Endothelial cell of umbilical vein (primary cell): ENCODE measurements around the gene COL8A1. TPM values are rescaled to one million over a fixed set of nuclear protein-coding genes. Genes with fewer than 3 reads are reported as not detected.

Experiments used
- BruUV-seq: library from RNA; stranded (reverse); fragments of 400-500 nt; replicated peaks from 2 replicates; lab custom pipeline; 2021; lab: Mats Ljungman, UMichigan
- CTCF ChIA-PET: fragments of 300-600, 350-600 bp; sonication (Branson Sonifier 250); formaldehyde crosslinking; loops from one replicate; lab custom pipeline; 2021; ENCODE audit warnings: antibody characterized with exemption, inconsistent platforms; lab: Charles Lee
- POLR2A ChIA-PET: fragments of 300-600, 350-600 bp; sonication (Branson Sonifier 250); formaldehyde crosslinking; loops from one replicate; lab custom pipeline; 2021; ENCODE audit warnings: antibody characterized with exemption, inconsistent platforms; lab: Charles Lee
- DNase-seq: peaks from one replicate; pipeline ENCODE4 v3.0.0-alpha.2; 2011; ENCODE audit warnings: low read depth, low spot score
- FAIRE-seq: peaks from 2 replicates; lab custom pipeline; 2011; peaks lifted over from hg19 to GRCh38; lab: Jason Lieb, UNC
- H2AFZ ChIP-seq: 2 replicates; pipeline ENCODE4 v1.6.0; 2012; ENCODE audit warnings: low read depth, low read length, control low read depth, inconsistent platforms
- H3K27ac ChIP-seq: 2 replicates; pipeline ENCODE4 v1.5.1; 2011; ENCODE audit warnings: low read depth, mild to moderate bottlenecking, control low read depth, low read length, moderate library complexity; ENCODE audit not compliant: insufficient read depth
- H3K27me3 ChIP-seq, 2 experiments: 2 replicates each; pipeline versions ENCODE4 v1.6.0 to v1.6.1; 2011; ENCODE audit warnings: low read length in 2 of 2, mixed read lengths in 1 of 2; ENCODE audit not compliant: control insufficient read depth in 2 of 2, insufficient read depth in 2 of 2
- H3K36me3 ChIP-seq, 2 experiments: 2 replicates in 1 of 2; 3 replicates in 1 of 2; pipeline ENCODE4 v1.5.1; 2011; ENCODE audit warnings: low read length in 2 of 2, mild to moderate bottlenecking in 1 of 2, moderate library complexity in 1 of 2; ENCODE audit not compliant: control insufficient read depth in 2 of 2, insufficient read depth in 2 of 2; ENCODE audit errors: extremely low read depth in 1 of 2
- H3K4me1 ChIP-seq: 3 replicates; pipeline ENCODE4 v1.5.1; 2011; ENCODE audit warnings: mild to moderate bottlenecking, low read length; ENCODE audit not compliant: control insufficient read depth, insufficient read depth; ENCODE audit errors: extremely low read depth
- H3K4me2 ChIP-seq: 2 replicates; pipeline ENCODE4 v1.6.1; 2011; ENCODE audit warnings: low read length, control low read depth, mixed read lengths; ENCODE audit not compliant: insufficient read depth
- H3K4me3 ChIP-seq, 3 experiments: fragments of 200-600 bp in 1 of 3; sonication (generic), shearing (Covaris generic) in 1 of 3; replicated peaks in 1 of 3; 2 replicates each; pipeline ENCODE4 v1.5.1; 2011 to 2016; ENCODE audit warnings: control low read depth in 3 of 3, low read length in 3 of 3, mild to moderate bottlenecking in 2 of 3, inconsistent platforms in 1 of 3, low read depth in 1 of 3, moderate library complexity in 1 of 3; ENCODE audit not compliant: insufficient read depth in 1 of 3
- H3K79me2 ChIP-seq: 2 replicates; pipeline ENCODE4 v1.6.0; 2012; ENCODE audit warnings: low read length, inconsistent platforms; ENCODE audit not compliant: control insufficient read depth, insufficient read depth
- H3K9ac ChIP-seq: replicated peaks from 2 replicates; pipeline ENCODE3; 2011; ENCODE audit warnings: low read length, control low read depth; ENCODE audit not compliant: insufficient read depth; ENCODE audit errors: extremely low read depth
- H3K9me1 ChIP-seq: replicated peaks from 3 replicates; pipeline ENCODE4 v1.6.0; 2011; ENCODE audit warnings: mild to moderate bottlenecking, low read length; ENCODE audit not compliant: control insufficient read depth, insufficient read depth; ENCODE audit errors: extremely low read depth
- H3K9me3 ChIP-seq: replicated peaks from 2 replicates; pipeline ENCODE4 v1.5.1; 2012; ENCODE audit warnings: low read length, inconsistent platforms; ENCODE audit not compliant: control insufficient read depth, insufficient read depth
- H4K20me1 ChIP-seq: replicated peaks from 2 replicates; pipeline ENCODE3; 2011; ENCODE audit warnings: mild to moderate bottlenecking, low read length; ENCODE audit not compliant: control insufficient read depth, insufficient read depth; ENCODE audit errors: extremely low read depth
- CTCF ChIP-seq, 2 donors: IDR thresholded peaks; 1 replicate in 1 of 2; 2 replicates in 1 of 2; pipeline ENCODE4 v1.5.1; 2011; ENCODE audit warnings: low read length in 2 of 2, mild to moderate bottlenecking in 2 of 2, moderate library complexity in 2 of 2, control low read depth in 1 of 2, inconsistent platforms in 1 of 2, low read depth in 1 of 2; ENCODE audit not compliant: insufficient read depth in 1 of 2; ENCODE audit errors: extremely low read depth in 1 of 2
- EZH2 ChIP-seq: IDR thresholded peaks from 2 replicates; pipeline ENCODE4 v1.6.1; 2012; ENCODE audit warnings: borderline replicate concordance, low read depth, mild to moderate bottlenecking, moderate library complexity, low read length, inconsistent platforms; ENCODE audit not compliant: severe bottlenecking
- FOS ChIP-seq: IDR thresholded peaks from 2 replicates; pipeline ENCODE4 v1.6.1; 2011; ENCODE audit warnings: mild to moderate bottlenecking, low read length, moderate library complexity, borderline replicate concordance; ENCODE audit not compliant: insufficient read depth
- GATA2 ChIP-seq: IDR thresholded peaks from 2 replicates; pipeline ENCODE4 v1.7.0; 2011; ENCODE audit warnings: low read depth, mild to moderate bottlenecking, moderate library complexity, mixed read lengths, low read length; ENCODE audit not compliant: insufficient read length, insufficient read depth
- JUN ChIP-seq: IDR thresholded peaks from 2 replicates; pipeline ENCODE4 v1.6.1; 2011; ENCODE audit warnings: borderline replicate concordance, low read depth; ENCODE audit not compliant: insufficient read length, insufficient read depth
- MAX ChIP-seq: IDR thresholded peaks from 2 replicates; pipeline ENCODE4 v1.6.1; 2011; ENCODE audit not compliant: insufficient read depth, insufficient read length
- MYC ChIP-seq: IDR thresholded peaks from one replicate; pipeline ENCODE4 v1.6.1; 2011; ENCODE audit warnings: mild to moderate bottlenecking, low read depth, low read length
- POLR2A ChIP-seq: IDR thresholded peaks from 2 replicates; pipeline ENCODE4 v1.6.1; 2012; ENCODE audit warnings: low read depth, mild to moderate bottlenecking, control low read depth, low read length
- POLR2AphosphoS5 ChIP-seq: IDR thresholded peaks from 2 replicates; pipeline ENCODE4 v1.6.1; 2012; ENCODE audit warnings: low read depth, mild to moderate bottlenecking, control low read depth, low read length, moderate library complexity; ENCODE audit not compliant: insufficient read depth
- dilution Hi-C: fragments of 300-500 bp; cut with MboI; formaldehyde crosslinking; loops from one replicate; pipeline ENCODE4 v1.15.0; 2019; ENCODE audit warnings: low sequenced_read_pairs; ENCODE audit not compliant: extremely low pct_ligation_motif_present
- intact Hi-C: fragments of 100-400 bp; cut with micrococcal nuclease; formaldehyde crosslinking; loops from one replicate; pipeline ENCODE4 v1.10.0; 2022
- polyA plus RNA-seq, 4 experiments: library from polyadenylated mRNA; depleted of rRNA in 3 of 4; stranded (reverse) in 3 of 4; unstranded in 1 of 4; fragments of >200 nt; gene quantifications; 2 replicates each; pipeline versions ENCODE4 v1.2.1 to v1.2.3, GENCODE V29; 2011 to 2012; ENCODE audit warnings: missing spikeins in 1 of 4
- total RNA-seq: library from RNA; stranded (reverse); gene quantifications from 2 replicates; pipeline ENCODE4 v1.2.3, GENCODE V29; 2021

COL8A1 gene
- total and polyA plus RNA-seq, 2 donors (not counting 3 experiments of a cell fraction or from before 2014, with no cell fraction given): 358 to 634 TPM

DNA sequence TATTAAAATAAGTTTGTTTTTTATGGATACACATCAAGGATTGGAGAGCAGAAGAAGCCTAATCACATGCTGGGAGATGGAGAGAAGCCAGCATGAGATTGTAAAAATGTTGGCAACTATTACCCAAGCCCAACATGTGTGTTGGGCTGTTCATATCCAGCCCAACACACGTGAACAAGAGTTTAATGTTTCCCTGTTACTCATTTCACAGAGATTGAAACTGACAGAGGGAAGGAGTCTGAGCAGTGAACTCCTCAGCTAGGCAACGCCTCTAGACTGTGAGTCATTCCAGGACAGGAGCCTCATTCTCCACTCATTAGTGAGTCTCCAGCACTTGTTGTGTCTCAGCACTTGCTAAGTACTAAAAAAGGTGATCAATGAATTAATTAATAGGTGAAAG lies 136.1 kb downstream of the COL8A1 start:
- Histone ChIP-seq H3K79me2 (no peaks in the 10 kb centered on the region), H3K27me3 (no peaks in the 10 kb centered on the region), H3K9ac (no peak overlapping the region), H3K4me1 (peaks cover 7% of the 10 kb centered on the region), H3K27ac (no peak overlapping the region), H3K9me1 (no peaks in the 10 kb centered on the region), H2AFZ (no peak overlapping the region), H3K4me2 (no peak overlapping the region), H3K4me3 (no peak overlapping the region), H3K36me3 (peaks cover 10 to 11% of the 10 kb centered on the region in 2 experiments), H3K9me3 (no peaks in the 10 kb centered on the region), H4K20me1 (no peaks in the 10 kb centered on the region)
- intact Hi-C loops: no loop called here
- dilution Hi-C loops: loop anchor here (25.0 kb wide), 1 partner anchor 762 kb away; no protein-coding TSS in a partner anchor
- FAIRE-seq (no peak), DNase-seq (peak; percentile 13)
- ChIA-PET CTCF (interaction anchor here (1.2 kb wide), 1 partner anchor 9 kb away, joined by 5 read pairs; no protein-coding TSS in a partner anchor), POLR2A (no interaction called here)
- TF ChIP-seq POLR2A (no peak), POLR2AphosphoS5 (no peak), MYC (no peak), JUN (no peak), FOS (peak; percentile 25), EZH2 (no peak), GATA2 (no peak)
- BruUV-seq: no TSS peak

DNA sequence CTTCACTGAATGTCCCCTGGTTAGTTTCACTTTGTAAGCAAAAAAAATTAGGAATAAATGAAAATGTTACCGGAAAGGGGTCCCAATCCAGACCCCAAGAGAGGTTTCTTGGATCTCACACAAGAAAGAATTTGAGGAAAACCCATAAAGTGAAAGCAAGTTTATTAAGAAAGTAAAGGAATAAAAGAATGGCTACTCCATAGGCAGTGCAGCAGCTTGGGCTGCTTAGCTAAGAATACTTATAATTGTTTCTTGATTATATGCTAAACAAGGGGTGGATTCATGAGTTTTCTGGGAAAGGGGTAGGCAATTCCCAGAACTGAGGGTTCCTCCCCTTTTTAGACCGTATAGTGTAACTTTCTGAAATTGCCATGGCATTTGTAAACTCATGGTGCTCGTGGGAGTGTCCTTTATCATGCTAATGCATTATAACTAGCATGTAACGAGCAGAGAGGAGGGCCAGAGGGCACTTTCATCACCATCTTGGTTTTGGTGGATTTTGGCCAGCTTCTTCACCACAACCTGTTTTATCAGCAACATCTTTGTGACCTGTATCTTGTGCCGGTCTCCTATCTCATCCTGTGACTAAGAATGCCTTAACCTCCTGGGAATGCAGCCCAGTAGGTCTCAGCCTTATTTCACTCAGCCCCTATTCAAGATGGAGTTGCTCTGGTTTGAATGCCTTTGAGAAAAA lies 138.3 kb downstream of the COL8A1 start:
- POLR2A ChIA-PET: no interaction called here
- H3K9me1 ChIP-seq: no peaks in the 10 kb centered on the region
- no TSS peak for BruUV-seq
- DNase-seq (peak; percentile 15), FAIRE-seq (peak; percentile 59)
- no peak overlapping the region for H2AFZ ChIP-seq
- H3K27ac ChIP-seq: no peak overlapping the region
- dilution Hi-C loops (no loop called here), intact Hi-C loops (no loop called here)
- H3K27me3 ChIP-seq: no peaks in the 10 kb centered on the region
- peaks cover 6 to 15% of the 10 kb centered on the region in 2 experiments for H3K36me3 ChIP-seq
- no peak overlapping the region for H3K4me2 ChIP-seq
- H3K79me2 ChIP-seq: no peaks in the 10 kb centered on the region
- TF ChIP-seq FOS (peak; percentile 26), GATA2 (peak; percentile 93), EZH2 (no peak), POLR2A (no peak), CTCF (IDR thresholded peaks at IDR 0.05; ENCODE audit: extremely low read depth in 1 of 2, insufficient read depth in 1 of 2, low read depth in 1 of 2, low read length in 2 of 2) (no peak), POLR2AphosphoS5 (peak; percentile 25), MAX (no peak), JUN (no peak)
- no peaks in the 10 kb centered on the region for H4K20me1 ChIP-seq
- peaks cover 7% of the 10 kb centered on the region for H3K4me1 ChIP-seq
- no peak overlapping the region for H3K4me3 ChIP-seq
- H3K9me3 ChIP-seq: no peaks in the 10 kb centered on the region
- H3K9ac ChIP-seq: no peak overlapping the region
- CTCF ChIA-PET: interaction anchor here (0.8 to 2.9 kb wide), 4 partner anchors 9 to 25 kb away, joined by 4 to 9 read pairs (median 5); no protein-coding TSS in a partner anchor
